ENCODE results near the gene FGFR2.
"Not testable (repeated sequence)": the region's sequence is repeated elsewhere in the genome, so short reads cannot be mapped to it uniquely, and the experiment has no call there.

FGFR2 gene

GRCh38 chr10:121583857-121584256, 14.4 kb downstream of the FGFR2 start:
- DNase-seq, result no peak

- no peak for DNase-seq
Observed at GRCh38 chr10:121583258-121583657, 15.0 kb downstream of the FGFR2 start.

- DNase-seq, result no peak
Observed at GRCh38 chr10:121580276-121581116, 17.7 kb downstream of the FGFR2 start.

GRCh38 chr10:121579656-121580055, 18.6 kb downstream of the FGFR2 start:
- no peak for DNase-seq

GRCh38 chr10:121578965-121579364, 19.3 kb downstream of the FGFR2 start:
- DNase-seq, result no peak

- DNase-seq, result no peak
Observed at GRCh38 chr10:121578298-121578697, 19.9 kb downstream of the FGFR2 start.

GRCh38 chr10:121577568-121577967, 20.7 kb downstream of the FGFR2 start:
- no peak for DNase-seq

- no peak for DNase-seq
Observed at GRCh38 chr10:121576139-121576538, 22.1 kb downstream of the FGFR2 start.

GRCh38 chr10:121574519-121575166, 23.6 kb downstream of the FGFR2 start:
- no peak for DNase-seq

- DNase-seq, result no peak
Observed at GRCh38 chr10:121573538-121573941, 24.7 kb downstream of the FGFR2 start.

GRCh38 chr10:121572859-121573537, 25.2 kb downstream of the FGFR2 start:
- no peak for DNase-seq

- no peak for DNase-seq
Observed at GRCh38 chr10:121570315-121570714, 27.9 kb downstream of the FGFR2 start.

GRCh38 chr10:121568275-121568674, 30.0 kb downstream of the FGFR2 start:
- no peak for DNase-seq

- no peak for DNase-seq
Observed at GRCh38 chr10:121567569-121567968, 30.7 kb downstream of the FGFR2 start.

- DNase-seq, result no peak
Observed at GRCh38 chr10:121566755-121567154, 31.5 kb downstream of the FGFR2 start.

GRCh38 chr10:121559326-121560026, 38.8 kb downstream of the FGFR2 start:
- DNase-seq, result no peak

- DNase-seq, result no peak
Observed at GRCh38 chr10:121558238-121558637, 40.0 kb downstream of the FGFR2 start.

- no peak for DNase-seq
Observed at GRCh38 chr10:121556918-121557573, 41.2 kb downstream of the FGFR2 start.

GRCh38 chr10:121556455-121556854, 41.8 kb downstream of the FGFR2 start:
- no peak for DNase-seq

- DNase-seq, result not testable (repeated sequence)
Observed at GRCh38 chr10:121554916-121555315, 43.3 kb downstream of the FGFR2 start.

GRCh38 chr10:121553511-121554264, 44.6 kb downstream of the FGFR2 start:
- no peak for DNase-seq

GRCh38 chr10:121552746-121553145, 45.5 kb downstream of the FGFR2 start:
- DNase-seq, result no peak
